HepG2 (cell line): ENCODE data around the gene JPH4. TPM values are rescaled to one million over a fixed set of nuclear protein-coding genes. Genes with fewer than 3 reads are reported as not detected.

Experiments used
- ASH2L ChIP-seq: fragments of 300-600, 200-600 bp; sonication (generic); IDR thresholded peaks from 2 replicates; pipeline ENCODE4 v1.7.0; 2017; ENCODE audit warnings: low read depth, mild to moderate bottlenecking, moderate library complexity, mixed read lengths, low read length; ENCODE audit not compliant: insufficient read length
- ETV5 ChIP-seq: IDR thresholded peaks from 2 replicates; pipeline ENCODE4 v1.6.1; 2018; ENCODE audit warnings: missing biosample characterization, missing genetic modification reagents, inconsistent platforms, borderline replicate concordance
- KDM1A ChIP-seq: IDR thresholded peaks from 2 replicates; pipeline ENCODE4 v1.6.1; 2016; ENCODE audit warnings: missing compliant biosample characterization
- MTA3 ChIP-seq: sonication (generic); formaldehyde crosslinking; IDR thresholded peaks from 2 replicates; pipeline ENCODE4 v1.4.0; 2020; ENCODE audit warnings: missing genetic modification reagents
- MXI1 ChIP-seq: IDR thresholded peaks from 3 replicates; pipeline ENCODE4 v1.6.1; 2012; ENCODE audit warnings: low read depth, low read length, inconsistent platforms, borderline replicate concordance
- NKX3-1 ChIP-seq: sonication (generic); formaldehyde crosslinking; IDR thresholded peaks from 2 replicates; pipeline ENCODE4 v1.5.0; 2020; ENCODE audit warnings: missing genetic modification reagents
- ZNF501 ChIP-seq: sonication (generic); formaldehyde crosslinking; IDR thresholded peaks from 2 replicates; pipeline ENCODE4 v1.5.1; 2020; ENCODE audit warnings: mild to moderate bottlenecking, moderate library complexity, missing genetic modification reagents
- polyA plus RNA-seq, 8 experiments: library from polyadenylated mRNA; depleted of rRNA in 3 of 8; stranded (reverse) in 7 of 8; unstranded in 1 of 8; fragments of >200 nt; fragmentation: Illumina TruSeq in 4 of 8; extraction: Trizol in 4 of 8; gene quantifications; 2 replicates each; pipeline versions ENCODE4 v1.2.1 to v1.2.3, GENCODE V29; 2011 to 2016; ENCODE audit warnings: low read depth in 4 of 8, missing spikeins in 1 of 8, mixed read lengths in 1 of 8; ENCODE audit not compliant: insufficient read depth in 1 of 8
- total RNA-seq, 5 experiments: library from RNA; depleted of rRNA; stranded (reverse); fragments of >200 nt; fragmentation: Illumina TruSeq; extraction: Trizol; gene quantifications; 2 replicates each; pipeline ENCODE4 v1.2.3, GENCODE V29; 2016; ENCODE audit warnings: low read depth in 1 of 5
- TF ChIP-seq, protein P1 (sequence below): IDR thresholded peaks from 2 replicates; pipeline ENCODE4 v1.6.1; 2016; ENCODE audit warnings: missing compliant biosample characterization, missing genetic modification reagents, borderline replicate concordance
- TF ChIP-seq, protein P2 (sequence below): sonication (generic); formaldehyde crosslinking; IDR thresholded peaks from 2 replicates; pipeline ENCODE4 v1.5.1; 2020; ENCODE audit warnings: mild to moderate bottlenecking, missing genetic modification reagents, borderline replicate concordance
- TF ChIP-seq, protein P3 (sequence below): sonication (generic); formaldehyde crosslinking; IDR thresholded peaks from 2 replicates; pipeline ENCODE4 v1.4.0; 2020; ENCODE audit warnings: missing genetic modification reagents, mild to moderate bottlenecking, borderline replicate concordance
- TF ChIP-seq, protein P4 (sequence below): sonication (generic); formaldehyde crosslinking; IDR thresholded peaks from 2 replicates; pipeline ENCODE4 v1.4.0; 2020; ENCODE audit warnings: missing genetic modification reagents
- TF ChIP-seq, protein P5 (sequence below): fragments of 450-650 bp; IDR thresholded peaks from 2 replicates; pipeline ENCODE4 v1.6.1; 2017
- TF ChIP-seq, protein P6 (sequence below): sonication (generic); formaldehyde crosslinking; IDR thresholded peaks from 2 replicates; pipeline ENCODE4 v1.9.0; 2022; ENCODE audit warnings: low read depth, missing genetic modification reagents

Gene JPH4
- total and polyA plus RNA-seq, 2 of the 13 experiments (the other 11 are each of a cell fraction or from before 2014, with no cell fraction given), result 0.08 to 0.22 TPM

DNA sequence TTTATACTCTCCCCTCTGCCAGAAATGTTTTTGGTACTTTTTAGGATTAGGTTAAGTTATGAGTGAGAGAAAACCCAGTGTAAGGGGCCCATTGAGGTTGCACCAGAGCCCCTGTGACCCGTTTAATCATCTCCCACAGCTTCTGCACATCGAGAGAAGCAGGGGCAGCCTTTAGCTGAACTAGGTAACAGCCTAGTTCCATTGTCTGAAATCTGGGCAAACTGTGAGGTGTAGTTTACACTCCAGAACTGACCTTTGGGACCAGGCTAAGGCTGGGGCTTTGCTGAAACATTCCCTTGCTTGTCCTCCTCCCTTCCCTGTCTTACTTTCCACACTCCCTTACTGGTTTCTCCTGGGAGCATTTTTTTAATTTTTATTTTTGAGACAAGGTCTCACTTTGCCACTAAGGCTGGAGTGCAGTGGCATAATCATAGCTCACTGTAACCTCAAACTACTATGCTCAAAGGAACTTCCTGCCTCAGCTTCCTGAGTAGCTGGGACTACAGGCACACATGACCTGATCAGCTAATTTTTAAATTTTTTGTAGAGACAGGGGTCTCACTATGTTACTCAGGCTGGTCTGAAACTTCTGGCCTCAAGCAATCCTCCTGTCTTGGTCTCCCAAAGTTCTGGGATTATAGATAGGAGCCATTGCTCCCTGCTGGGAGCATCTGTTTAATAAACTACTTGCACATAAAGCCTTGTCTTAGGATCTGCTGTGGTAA, 31.7 kb upstream of the JPH4 start (continued):
- TF ChIP-seq, protein P1, sequence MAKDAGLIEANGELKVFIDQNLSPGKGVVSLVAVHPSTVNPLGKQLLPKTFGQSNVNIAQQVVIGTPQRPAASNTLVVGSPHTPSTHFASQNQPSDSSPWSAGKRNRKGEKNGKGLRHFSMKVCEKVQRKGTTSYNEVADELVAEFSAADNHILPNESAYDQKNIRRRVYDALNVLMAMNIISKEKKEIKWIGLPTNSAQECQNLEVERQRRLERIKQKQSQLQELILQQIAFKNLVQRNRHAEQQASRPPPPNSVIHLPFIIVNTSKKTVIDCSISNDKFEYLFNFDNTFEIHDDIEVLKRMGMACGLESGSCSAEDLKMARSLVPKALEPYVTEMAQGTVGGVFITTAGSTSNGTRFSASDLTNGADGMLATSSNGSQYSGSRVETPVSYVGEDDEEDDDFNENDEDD (CRISPR knock-in tag), result no peak; the same call in 1 of the 2 replicates
- peak; percentile 88 for TF ChIP-seq ASH2L
- TF ChIP-seq NKX3-1, result no peak
- TF ChIP-seq, protein P2, sequence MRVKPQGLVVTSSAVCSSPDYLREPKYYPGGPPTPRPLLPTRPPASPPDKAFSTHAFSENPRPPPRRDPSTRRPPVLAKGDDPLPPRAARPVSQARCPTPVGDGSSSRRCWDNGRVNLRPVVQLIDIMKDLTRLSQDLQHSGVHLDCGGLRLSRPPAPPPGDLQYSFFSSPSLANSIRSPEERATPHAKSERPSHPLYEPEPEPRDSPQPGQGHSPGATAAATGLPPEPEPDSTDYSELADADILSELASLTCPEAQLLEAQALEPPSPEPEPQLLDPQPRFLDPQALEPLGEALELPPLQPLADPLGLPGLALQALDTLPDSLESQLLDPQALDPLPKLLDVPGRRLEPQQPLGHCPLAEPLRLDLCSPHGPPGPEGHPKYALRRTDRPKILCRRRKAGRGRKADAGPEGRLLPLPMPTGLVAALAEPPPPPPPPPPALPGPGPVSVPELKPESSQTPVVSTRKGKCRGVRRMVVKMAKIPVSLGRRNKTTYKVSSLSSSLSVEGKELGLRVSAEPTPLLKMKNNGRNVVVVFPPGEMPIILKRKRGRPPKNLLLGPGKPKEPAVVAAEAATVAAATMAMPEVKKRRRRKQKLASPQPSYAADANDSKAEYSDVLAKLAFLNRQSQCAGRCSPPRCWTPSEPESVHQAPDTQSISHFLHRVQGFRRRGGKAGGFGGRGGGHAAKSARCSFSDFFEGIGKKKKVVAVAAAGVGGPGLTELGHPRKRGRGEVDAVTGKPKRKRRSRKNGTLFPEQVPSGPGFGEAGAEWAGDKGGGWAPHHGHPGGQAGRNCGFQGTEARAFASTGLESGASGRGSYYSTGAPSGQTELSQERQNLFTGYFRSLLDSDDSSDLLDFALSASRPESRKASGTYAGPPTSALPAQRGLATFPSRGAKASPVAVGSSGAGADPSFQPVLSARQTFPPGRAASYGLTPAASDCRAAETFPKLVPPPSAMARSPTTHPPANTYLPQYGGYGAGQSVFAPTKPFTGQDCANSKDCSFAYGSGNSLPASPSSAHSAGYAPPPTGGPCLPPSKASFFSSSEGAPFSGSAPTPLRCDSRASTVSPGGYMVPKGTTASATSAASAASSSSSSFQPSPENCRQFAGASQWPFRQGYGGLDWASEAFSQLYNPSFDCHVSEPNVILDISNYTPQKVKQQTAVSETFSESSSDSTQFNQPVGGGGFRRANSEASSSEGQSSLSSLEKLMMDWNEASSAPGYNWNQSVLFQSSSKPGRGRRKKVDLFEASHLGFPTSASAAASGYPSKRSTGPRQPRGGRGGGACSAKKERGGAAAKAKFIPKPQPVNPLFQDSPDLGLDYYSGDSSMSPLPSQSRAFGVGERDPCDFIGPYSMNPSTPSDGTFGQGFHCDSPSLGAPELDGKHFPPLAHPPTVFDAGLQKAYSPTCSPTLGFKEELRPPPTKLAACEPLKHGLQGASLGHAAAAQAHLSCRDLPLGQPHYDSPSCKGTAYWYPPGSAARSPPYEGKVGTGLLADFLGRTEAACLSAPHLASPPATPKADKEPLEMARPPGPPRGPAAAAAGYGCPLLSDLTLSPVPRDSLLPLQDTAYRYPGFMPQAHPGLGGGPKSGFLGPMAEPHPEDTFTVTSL (CRISPR knock-in tag), result no peak
- no peak; the same call in 1 of the 2 replicates for TF ChIP-seq ZNF501 (CRISPR knock-in tag)
- TF ChIP-seq, protein P3, sequence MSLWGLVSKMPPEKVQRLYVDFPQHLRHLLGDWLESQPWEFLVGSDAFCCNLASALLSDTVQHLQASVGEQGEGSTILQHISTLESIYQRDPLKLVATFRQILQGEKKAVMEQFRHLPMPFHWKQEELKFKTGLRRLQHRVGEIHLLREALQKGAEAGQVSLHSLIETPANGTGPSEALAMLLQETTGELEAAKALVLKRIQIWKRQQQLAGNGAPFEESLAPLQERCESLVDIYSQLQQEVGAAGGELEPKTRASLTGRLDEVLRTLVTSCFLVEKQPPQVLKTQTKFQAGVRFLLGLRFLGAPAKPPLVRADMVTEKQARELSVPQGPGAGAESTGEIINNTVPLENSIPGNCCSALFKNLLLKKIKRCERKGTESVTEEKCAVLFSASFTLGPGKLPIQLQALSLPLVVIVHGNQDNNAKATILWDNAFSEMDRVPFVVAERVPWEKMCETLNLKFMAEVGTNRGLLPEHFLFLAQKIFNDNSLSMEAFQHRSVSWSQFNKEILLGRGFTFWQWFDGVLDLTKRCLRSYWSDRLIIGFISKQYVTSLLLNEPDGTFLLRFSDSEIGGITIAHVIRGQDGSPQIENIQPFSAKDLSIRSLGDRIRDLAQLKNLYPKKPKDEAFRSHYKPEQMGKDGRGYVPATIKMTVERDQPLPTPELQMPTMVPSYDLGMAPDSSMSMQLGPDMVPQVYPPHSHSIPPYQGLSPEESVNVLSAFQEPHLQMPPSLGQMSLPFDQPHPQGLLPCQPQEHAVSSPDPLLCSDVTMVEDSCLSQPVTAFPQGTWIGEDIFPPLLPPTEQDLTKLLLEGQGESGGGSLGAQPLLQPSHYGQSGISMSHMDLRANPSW, result no peak
- no peak for TF ChIP-seq MTA3 (CRISPR knock-in tag)
- TF ChIP-seq, protein P4, sequence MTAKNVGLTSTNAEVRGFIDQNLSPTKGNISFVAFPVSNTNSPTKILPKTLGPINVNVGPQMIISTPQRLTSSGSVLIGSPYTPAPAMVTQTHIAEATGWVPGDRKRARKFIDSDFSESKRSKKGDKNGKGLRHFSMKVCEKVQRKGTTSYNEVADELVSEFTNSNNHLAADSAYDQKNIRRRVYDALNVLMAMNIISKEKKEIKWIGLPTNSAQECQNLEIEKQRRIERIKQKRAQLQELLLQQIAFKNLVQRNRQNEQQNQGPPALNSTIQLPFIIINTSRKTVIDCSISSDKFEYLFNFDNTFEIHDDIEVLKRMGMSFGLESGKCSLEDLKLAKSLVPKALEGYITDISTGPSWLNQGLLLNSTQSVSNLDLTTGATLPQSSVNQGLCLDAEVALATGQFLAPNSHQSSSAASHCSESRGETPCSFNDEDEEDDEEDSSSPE, result 0 out of 2 replicates have a peak, but pooled peaks have one; percentile 4
- TF ChIP-seq, protein P5, sequence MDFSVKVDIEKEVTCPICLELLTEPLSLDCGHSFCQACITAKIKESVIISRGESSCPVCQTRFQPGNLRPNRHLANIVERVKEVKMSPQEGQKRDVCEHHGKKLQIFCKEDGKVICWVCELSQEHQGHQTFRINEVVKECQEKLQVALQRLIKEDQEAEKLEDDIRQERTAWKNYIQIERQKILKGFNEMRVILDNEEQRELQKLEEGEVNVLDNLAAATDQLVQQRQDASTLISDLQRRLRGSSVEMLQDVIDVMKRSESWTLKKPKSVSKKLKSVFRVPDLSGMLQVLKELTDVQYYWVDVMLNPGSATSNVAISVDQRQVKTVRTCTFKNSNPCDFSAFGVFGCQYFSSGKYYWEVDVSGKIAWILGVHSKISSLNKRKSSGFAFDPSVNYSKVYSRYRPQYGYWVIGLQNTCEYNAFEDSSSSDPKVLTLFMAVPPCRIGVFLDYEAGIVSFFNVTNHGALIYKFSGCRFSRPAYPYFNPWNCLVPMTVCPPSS, result no peak
- TF ChIP-seq ETV5 (CRISPR knock-in tag), result peak; percentile 61; the same call in 1 of the 2 replicates
- no peak for TF ChIP-seq KDM1A (CRISPR knock-in tag)
- no peak for TF ChIP-seq MXI1
- TF ChIP-seq, protein P6, sequence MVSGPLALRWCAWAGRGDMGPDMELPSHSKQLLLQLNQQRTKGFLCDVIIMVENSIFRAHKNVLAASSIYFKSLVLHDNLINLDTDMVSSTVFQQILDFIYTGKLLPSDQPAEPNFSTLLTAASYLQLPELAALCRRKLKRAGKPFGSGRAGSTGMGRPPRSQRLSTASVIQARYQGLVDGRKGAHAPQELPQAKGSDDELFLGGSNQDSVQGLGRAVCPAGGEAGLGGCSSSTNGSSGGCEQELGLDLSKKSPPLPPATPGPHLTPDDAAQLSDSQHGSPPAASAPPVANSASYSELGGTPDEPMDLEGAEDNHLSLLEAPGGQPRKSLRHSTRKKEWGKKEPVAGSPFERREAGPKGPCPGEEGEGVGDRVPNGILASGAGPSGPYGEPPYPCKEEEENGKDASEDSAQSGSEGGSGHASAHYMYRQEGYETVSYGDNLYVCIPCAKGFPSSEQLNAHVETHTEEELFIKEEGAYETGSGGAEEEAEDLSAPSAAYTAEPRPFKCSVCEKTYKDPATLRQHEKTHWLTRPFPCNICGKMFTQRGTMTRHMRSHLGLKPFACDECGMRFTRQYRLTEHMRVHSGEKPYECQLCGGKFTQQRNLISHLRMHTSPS (CRISPR knock-in tag), result no peak
